ENCODE results near the gene FAM217B. TPM values are rescaled to one million over a fixed set of nuclear protein-coding genes. Genes with fewer than 3 reads are reported as not detected.

The FAM217B gene
- polyA plus RNA-seq, 1 of the 3 experiments (the other 2 are of a cell fraction) = 3.0 TPM

DNA sequence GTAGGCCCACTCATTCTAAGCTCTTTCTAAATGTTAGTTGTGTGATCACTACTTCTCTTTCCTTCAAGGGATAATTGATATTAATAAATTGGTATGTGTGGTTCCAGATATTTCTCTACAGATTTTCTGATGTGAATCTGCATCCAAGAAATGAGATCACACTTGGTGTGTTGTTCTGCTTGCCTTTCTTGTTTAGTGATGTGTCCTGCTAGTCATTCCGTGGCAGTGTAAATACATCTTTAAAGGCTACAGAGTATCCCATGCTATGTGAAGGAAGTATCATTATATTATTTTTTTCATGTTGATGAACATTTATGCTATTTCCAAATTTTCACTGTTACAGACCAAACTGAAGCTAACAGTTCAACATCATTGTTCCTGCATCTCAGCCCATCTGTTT, 31.2 kb downstream of the FAM217B start:
- Histone ChIP-seq H3K9me2 (no peaks in the 10 kb centered on the region), H3K9ac (no peak overlapping the region), H2AFZ (ENCODE audit: low read depth) (no peak overlapping the region), H3F3A (replicated peaks; ENCODE audit: insufficient read depth) (no peaks in the 10 kb centered on the region), H3K4me1 (ENCODE audit: control insufficient read depth in 1 of 2, insufficient read depth in 2 of 2, low read depth in 1 of 2, low read length in 1 of 2) (no peaks in the 10 kb centered on the region), H3K79me2 (ENCODE audit: insufficient read depth) (no peaks in the 10 kb centered on the region), H3K4me3 (ENCODE audit: low read depth in 2 of 2, low read length in 1 of 2) (no peak overlapping the region), H3K9me3 (no peaks in the 10 kb centered on the region), H3K27me3 (ENCODE audit: insufficient read depth) (no peaks in the 10 kb centered on the region), H3K36me3 (replicated peaks in 1 of 2; ENCODE audit: control insufficient read depth in 1 of 2, insufficient read depth in 2 of 2, low read length in 1 of 2) (no peaks in the 10 kb centered on the region), H3K4me2 (no peak overlapping the region), H3K27ac (ENCODE audit: low read depth in 2 of 2, low read length in 1 of 2) (no peak overlapping the region), H4K20me1 (ENCODE audit: insufficient read depth) (no peaks in the 10 kb centered on the region)
- TF ChIP-seq POLR2AphosphoS5 (IDR thresholded peaks at IDR 0.05; ENCODE audit: low read depth, low read length) (no peak), TEAD4 (IDR thresholded peaks at IDR 0.05; ENCODE audit: borderline replicate concordance, insufficient read depth) (no peak), GABPA (IDR thresholded peaks at IDR 0.05; ENCODE audit: low read depth) (no peak), FOSL2 (IDR thresholded peaks at IDR 0.05; ENCODE audit: borderline replicate concordance, low read depth) (no peak), YY1 (IDR thresholded peaks at IDR 0.05; ENCODE audit: low read depth) (no peak), EZH2phosphoT487 (IDR thresholded peaks at IDR 0.05; ENCODE audit: borderline replicate concordance, low read depth) (no peak), RCOR1 (IDR thresholded peaks at IDR 0.05; ENCODE audit: low read length) (no peak), FOXM1 (IDR thresholded peaks at IDR 0.05; ENCODE audit: low read depth) (no peak), ELF1 (IDR thresholded peaks at IDR 0.05) (no peak), RFX5 (IDR thresholded peaks at IDR 0.05; ENCODE audit: low read length) (no peak), RXRA (IDR thresholded peaks at IDR 0.05; ENCODE audit: borderline replicate concordance, low read depth) (no peak), GATA2 (CRISPR knock-in tag; IDR thresholded peaks at IDR 0.05) (no peak), EP300 (IDR thresholded peaks at IDR 0.05; ENCODE audit: borderline replicate concordance in 1 of 2, low read depth in 1 of 2, low read length in 1 of 2) (no peak), NRF1 (IDR thresholded peaks at IDR 0.05; ENCODE audit: low read depth, low read length) (no peak), NFIC (IDR thresholded peaks at IDR 0.05; ENCODE audit: borderline replicate concordance) (no peak)
- TF ChIP-seq, protein P1, sequence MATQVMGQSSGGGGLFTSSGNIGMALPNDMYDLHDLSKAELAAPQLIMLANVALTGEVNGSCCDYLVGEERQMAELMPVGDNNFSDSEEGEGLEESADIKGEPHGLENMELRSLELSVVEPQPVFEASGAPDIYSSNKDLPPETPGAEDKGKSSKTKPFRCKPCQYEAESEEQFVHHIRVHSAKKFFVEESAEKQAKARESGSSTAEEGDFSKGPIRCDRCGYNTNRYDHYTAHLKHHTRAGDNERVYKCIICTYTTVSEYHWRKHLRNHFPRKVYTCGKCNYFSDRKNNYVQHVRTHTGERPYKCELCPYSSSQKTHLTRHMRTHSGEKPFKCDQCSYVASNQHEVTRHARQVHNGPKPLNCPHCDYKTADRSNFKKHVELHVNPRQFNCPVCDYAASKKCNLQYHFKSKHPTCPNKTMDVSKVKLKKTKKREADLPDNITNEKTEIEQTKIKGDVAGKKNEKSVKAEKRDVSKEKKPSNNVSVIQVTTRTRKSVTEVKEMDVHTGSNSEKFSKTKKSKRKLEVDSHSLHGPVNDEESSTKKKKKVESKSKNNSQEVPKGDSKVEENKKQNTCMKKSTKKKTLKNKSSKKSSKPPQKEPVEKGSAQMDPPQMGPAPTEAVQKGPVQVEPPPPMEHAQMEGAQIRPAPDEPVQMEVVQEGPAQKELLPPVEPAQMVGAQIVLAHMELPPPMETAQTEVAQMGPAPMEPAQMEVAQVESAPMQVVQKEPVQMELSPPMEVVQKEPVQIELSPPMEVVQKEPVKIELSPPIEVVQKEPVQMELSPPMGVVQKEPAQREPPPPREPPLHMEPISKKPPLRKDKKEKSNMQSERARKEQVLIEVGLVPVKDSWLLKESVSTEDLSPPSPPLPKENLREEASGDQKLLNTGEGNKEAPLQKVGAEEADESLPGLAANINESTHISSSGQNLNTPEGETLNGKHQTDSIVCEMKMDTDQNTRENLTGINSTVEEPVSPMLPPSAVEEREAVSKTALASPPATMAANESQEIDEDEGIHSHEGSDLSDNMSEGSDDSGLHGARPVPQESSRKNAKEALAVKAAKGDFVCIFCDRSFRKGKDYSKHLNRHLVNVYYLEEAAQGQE (IDR thresholded peaks at IDR 0.05; ENCODE audit: low read depth, low read length) = no peak
- TF ChIP-seq, protein P2, sequence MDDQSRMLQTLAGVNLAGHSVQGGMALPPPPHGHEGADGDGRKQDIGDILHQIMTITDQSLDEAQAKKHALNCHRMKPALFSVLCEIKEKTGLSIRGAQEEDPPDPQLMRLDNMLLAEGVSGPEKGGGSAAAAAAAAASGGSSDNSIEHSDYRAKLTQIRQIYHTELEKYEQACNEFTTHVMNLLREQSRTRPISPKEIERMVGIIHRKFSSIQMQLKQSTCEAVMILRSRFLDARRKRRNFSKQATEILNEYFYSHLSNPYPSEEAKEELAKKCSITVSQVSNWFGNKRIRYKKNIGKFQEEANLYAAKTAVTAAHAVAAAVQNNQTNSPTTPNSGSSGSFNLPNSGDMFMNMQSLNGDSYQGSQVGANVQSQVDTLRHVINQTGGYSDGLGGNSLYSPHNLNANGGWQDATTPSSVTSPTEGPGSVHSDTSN (IDR thresholded peaks at IDR 0.05) = no peak
- TF ChIP-seq, protein P3, sequence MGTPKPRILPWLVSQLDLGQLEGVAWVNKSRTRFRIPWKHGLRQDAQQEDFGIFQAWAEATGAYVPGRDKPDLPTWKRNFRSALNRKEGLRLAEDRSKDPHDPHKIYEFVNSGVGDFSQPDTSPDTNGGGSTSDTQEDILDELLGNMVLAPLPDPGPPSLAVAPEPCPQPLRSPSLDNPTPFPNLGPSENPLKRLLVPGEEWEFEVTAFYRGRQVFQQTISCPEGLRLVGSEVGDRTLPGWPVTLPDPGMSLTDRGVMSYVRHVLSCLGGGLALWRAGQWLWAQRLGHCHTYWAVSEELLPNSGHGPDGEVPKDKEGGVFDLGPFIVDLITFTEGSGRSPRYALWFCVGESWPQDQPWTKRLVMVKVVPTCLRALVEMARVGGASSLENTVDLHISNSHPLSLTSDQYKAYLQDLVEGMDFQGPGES (IDR thresholded peaks at IDR 0.05; ENCODE audit: low read depth, low read length) = no peak
- TF ChIP-seq, protein P4, sequence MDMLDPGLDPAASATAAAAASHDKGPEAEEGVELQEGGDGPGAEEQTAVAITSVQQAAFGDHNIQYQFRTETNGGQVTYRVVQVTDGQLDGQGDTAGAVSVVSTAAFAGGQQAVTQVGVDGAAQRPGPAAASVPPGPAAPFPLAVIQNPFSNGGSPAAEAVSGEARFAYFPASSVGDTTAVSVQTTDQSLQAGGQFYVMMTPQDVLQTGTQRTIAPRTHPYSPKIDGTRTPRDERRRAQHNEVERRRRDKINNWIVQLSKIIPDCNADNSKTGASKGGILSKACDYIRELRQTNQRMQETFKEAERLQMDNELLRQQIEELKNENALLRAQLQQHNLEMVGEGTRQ (IDR thresholded peaks at IDR 0.05; ENCODE audit: borderline replicate concordance, low read depth, low read length) = no peak
- ChIA-PET POLR2A (no interaction called here), CTCF (no interaction called here)
- DNase-seq = no peak
- WGBS (ENCODE audit: low lambda C conversion rate) = 30% methylated on average over 1 of the region's 1 CpG

All from SK-N-SH (cell line).